ENCODE data around the gene GRIK3. TPM values are rescaled to one million over a fixed set of nuclear protein-coding genes. Genes with fewer than 3 reads are reported as not detected.

Gene GRIK3
- total and polyA plus RNA-seq, 4 donors, result 0.03 to 0.08 (median 0.05) TPM; not detected in 1

- no peak for TF ChIP-seq JUND (IDR thresholded peaks at IDR 0.05)
- no peak for TF ChIP-seq RXRA (IDR thresholded peaks at IDR 0.05)
- TF ChIP-seq, protein P1, sequence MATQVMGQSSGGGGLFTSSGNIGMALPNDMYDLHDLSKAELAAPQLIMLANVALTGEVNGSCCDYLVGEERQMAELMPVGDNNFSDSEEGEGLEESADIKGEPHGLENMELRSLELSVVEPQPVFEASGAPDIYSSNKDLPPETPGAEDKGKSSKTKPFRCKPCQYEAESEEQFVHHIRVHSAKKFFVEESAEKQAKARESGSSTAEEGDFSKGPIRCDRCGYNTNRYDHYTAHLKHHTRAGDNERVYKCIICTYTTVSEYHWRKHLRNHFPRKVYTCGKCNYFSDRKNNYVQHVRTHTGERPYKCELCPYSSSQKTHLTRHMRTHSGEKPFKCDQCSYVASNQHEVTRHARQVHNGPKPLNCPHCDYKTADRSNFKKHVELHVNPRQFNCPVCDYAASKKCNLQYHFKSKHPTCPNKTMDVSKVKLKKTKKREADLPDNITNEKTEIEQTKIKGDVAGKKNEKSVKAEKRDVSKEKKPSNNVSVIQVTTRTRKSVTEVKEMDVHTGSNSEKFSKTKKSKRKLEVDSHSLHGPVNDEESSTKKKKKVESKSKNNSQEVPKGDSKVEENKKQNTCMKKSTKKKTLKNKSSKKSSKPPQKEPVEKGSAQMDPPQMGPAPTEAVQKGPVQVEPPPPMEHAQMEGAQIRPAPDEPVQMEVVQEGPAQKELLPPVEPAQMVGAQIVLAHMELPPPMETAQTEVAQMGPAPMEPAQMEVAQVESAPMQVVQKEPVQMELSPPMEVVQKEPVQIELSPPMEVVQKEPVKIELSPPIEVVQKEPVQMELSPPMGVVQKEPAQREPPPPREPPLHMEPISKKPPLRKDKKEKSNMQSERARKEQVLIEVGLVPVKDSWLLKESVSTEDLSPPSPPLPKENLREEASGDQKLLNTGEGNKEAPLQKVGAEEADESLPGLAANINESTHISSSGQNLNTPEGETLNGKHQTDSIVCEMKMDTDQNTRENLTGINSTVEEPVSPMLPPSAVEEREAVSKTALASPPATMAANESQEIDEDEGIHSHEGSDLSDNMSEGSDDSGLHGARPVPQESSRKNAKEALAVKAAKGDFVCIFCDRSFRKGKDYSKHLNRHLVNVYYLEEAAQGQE (IDR thresholded peaks at IDR 0.05), result no peak
Observed at GRCh38 chr1:37009521-37009920, 24.8 kb downstream of the GRIK3 start (continued).

GRCh38 chr1:37006132-37006868 is 28.0 kb downstream of the GRIK3 start:
- Histone ChIP-seq H3K9ac (ENCODE audit: low read depth in 1 of 2, low read length in 2 of 2) (no peak overlapping the region), H3K9me3 (ENCODE audit: control insufficient read depth in 4 of 4, low read length in 3 of 4) (no peaks in the 10 kb centered on the region), H3K4me1 (ENCODE audit: control insufficient read depth in 4 of 4, insufficient read depth in 4 of 4, low read length in 3 of 4) (no peaks in the 10 kb centered on the region), H3K4me3 (ENCODE audit: low read depth in 1 of 3, low read length in 3 of 3) (no peak overlapping the region), H3K27ac (ENCODE audit: low read depth in 1 of 2, low read length in 2 of 2) (no peak overlapping the region), H3K27me3 (ENCODE audit: control insufficient read depth in 4 of 4, insufficient read depth in 4 of 4, low read length in 3 of 4) (no peaks in the 10 kb centered on the region), H3K36me3 (ENCODE audit: control insufficient read depth in 4 of 4, insufficient read depth in 3 of 4, low read depth in 1 of 4, low read length in 3 of 4) (no peaks in the 10 kb centered on the region)
- DNase-seq (ENCODE audit: low spot score), result no peak
- TF ChIP-seq NR2F2 (IDR thresholded peaks at IDR 0.05), result no peak
- TF ChIP-seq, protein P2, sequence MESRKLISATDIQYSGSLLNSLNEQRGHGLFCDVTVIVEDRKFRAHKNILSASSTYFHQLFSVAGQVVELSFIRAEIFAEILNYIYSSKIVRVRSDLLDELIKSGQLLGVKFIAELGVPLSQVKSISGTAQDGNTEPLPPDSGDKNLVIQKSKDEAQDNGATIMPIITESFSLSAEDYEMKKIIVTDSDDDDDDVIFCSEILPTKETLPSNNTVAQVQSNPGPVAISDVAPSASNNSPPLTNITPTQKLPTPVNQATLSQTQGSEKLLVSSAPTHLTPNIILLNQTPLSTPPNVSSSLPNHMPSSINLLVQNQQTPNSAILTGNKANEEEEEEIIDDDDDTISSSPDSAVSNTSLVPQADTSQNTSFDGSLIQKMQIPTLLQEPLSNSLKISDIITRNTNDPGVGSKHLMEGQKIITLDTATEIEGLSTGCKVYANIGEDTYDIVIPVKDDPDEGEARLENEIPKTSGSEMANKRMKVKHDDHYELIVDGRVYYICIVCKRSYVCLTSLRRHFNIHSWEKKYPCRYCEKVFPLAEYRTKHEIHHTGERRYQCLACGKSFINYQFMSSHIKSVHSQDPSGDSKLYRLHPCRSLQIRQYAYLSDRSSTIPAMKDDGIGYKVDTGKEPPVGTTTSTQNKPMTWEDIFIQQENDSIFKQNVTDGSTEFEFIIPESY (IDR thresholded peaks at IDR 0.05), result no peak
- TF ChIP-seq HNF4A (conservative IDR thresholded peaks at IDR 0.05), result no peak
- TF ChIP-seq FOXA1 (IDR thresholded peaks at IDR 0.05), result no peak
- no peak for TF ChIP-seq TAF1 (conservative IDR thresholded peaks at IDR 0.05)
- TF ChIP-seq RXRA (IDR thresholded peaks at IDR 0.05), result no peak
- TF ChIP-seq MAX (IDR thresholded peaks at IDR 0.05), result no peak
- TF ChIP-seq RAD21 (IDR thresholded peaks at IDR 0.05), result no peak
- no peak for TF ChIP-seq HNF4G (IDR thresholded peaks at IDR 0.05)
- WGBS, result 57% methylated on average over 11 of the region's 11 CpGs

DNA sequence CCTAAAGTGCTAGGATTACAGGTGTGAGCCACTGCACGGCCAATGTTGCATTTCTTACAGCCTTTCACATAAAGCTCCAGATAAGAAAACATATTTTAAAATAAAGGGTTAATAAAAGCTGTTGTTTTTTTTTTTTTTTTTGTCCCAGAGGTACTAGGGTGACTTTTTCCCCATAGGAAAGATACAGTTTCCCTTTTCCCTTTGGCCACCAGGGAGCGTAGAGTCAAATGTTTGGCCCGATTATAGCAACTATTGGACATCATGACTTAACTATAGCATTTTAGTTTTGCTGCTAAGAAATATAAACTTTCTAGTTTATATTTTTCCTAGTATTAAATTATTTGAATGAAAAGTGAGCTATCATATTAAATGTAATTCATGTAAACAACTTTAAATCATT is 31.4 kb downstream of the GRIK3 start:
- 89% methylated on average over 3 of the region's 3 CpGs for WGBS
- Histone ChIP-seq H3K27me3 (ENCODE audit: control insufficient read depth in 4 of 4, insufficient read depth in 4 of 4, low read length in 3 of 4) (peaks cover 0 to 3% (median 0%) of the 10 kb centered on the region in 4 donors), H3K27ac (ENCODE audit: low read depth in 1 of 2, low read length in 2 of 2) (no peak overlapping the region), H3K36me3 (ENCODE audit: control insufficient read depth in 4 of 4, insufficient read depth in 3 of 4, low read depth in 1 of 4, low read length in 3 of 4) (no peaks in the 10 kb centered on the region), H3K4me3 (ENCODE audit: low read depth in 1 of 3, low read length in 3 of 3) (no peak overlapping the region), H3K4me1 (ENCODE audit: control insufficient read depth in 4 of 4, insufficient read depth in 4 of 4, low read length in 3 of 4) (no peaks in the 10 kb centered on the region), H3K9me3 (ENCODE audit: control insufficient read depth in 4 of 4, low read length in 3 of 4) (no peaks in the 10 kb centered on the region), H3K9ac (ENCODE audit: low read depth in 1 of 2, low read length in 2 of 2) (no peak overlapping the region)
- DNase-seq (ENCODE audit: low spot score), result no peak
- no peak for TF ChIP-seq FOXA2 (IDR thresholded peaks at IDR 0.05)
- TF ChIP-seq JUND (IDR thresholded peaks at IDR 0.05), result no peak
- no peak for TF ChIP-seq FOXA1 (IDR thresholded peaks at IDR 0.05)
- no peak for TF ChIP-seq RAD21 (IDR thresholded peaks at IDR 0.05)
- TF ChIP-seq GABPA (IDR thresholded peaks at IDR 0.05 in 1 of 2, conservative IDR thresholded peaks at IDR 0.05 in 1 of 2), result no peak
- TF ChIP-seq SP1 (IDR thresholded peaks at IDR 0.05), result no peak
- TF ChIP-seq, protein P3, sequence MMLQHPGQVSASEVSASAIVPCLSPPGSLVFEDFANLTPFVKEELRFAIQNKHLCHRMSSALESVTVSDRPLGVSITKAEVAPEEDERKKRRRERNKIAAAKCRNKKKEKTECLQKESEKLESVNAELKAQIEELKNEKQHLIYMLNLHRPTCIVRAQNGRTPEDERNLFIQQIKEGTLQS (IDR thresholded peaks at IDR 0.05), result no peak

Data from liver (tissue), 9 donors.